NCI-H748 (cell line): ENCODE measurements around the gene PRKRA.
"Not testable (repeated sequence)": the region's sequence is repeated elsewhere in the genome, so short reads cannot be mapped to it uniquely, and the experiment has no call there.

Experiments used
- DNase-seq: peaks from one replicate; lab custom pipeline; 2025; ENCODE audit not compliant: unreplicated experiment; lab: John Stamatoyannopoulos, UW

PRKRA gene

DNA sequence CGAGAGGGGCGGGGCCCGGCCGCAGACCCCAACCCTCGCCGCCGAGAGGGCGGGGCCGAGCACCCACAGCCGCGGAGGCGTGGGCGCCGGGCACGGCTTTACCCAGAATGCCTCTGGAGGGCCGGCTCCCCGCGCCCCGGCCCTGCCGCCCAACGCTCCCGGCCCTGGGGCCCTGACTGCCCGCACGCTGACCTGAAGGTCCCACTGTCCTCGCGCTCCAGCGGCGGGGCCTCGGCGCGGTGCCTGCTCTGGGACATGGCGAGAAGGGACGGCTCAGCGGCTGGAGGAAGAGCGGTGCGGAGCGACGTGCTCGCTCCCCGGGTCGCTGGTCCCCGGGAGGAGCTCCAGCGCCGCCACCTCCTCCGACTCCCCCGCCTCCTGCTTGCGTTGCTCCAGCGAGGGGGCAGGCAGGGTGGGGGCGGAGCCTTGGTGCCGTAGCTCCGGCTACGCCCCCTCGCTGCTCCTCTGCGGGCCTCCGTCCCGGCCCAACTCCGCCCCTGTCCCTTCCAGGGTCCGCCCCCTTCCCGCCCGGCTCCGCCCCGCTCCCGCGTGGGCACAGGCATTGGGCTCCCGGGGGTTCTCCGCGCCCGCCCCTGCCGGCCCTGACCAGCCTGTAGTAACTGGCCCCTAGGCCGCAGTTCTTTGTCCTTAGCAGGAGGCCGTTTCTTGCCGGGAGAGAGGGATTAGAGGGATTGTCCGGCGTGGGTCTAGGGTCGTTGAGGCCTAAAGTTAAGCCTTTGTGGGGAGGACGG lies at the start of gene PRKRA, which contains the start of gene PJVK:
Gene PRKRA, minus strand, starts transcription at position 402 of the 752 bp plus-strand sequence. Its CDS starts 145 bp downstream, at position 257.
Gene PJVK, plus strand, starts transcription at position 605 of the 752 bp plus-strand sequence. CDS start 2,032 bp downstream, outside the sequence.
- peak; percentile 96 for DNase-seq

DNA sequence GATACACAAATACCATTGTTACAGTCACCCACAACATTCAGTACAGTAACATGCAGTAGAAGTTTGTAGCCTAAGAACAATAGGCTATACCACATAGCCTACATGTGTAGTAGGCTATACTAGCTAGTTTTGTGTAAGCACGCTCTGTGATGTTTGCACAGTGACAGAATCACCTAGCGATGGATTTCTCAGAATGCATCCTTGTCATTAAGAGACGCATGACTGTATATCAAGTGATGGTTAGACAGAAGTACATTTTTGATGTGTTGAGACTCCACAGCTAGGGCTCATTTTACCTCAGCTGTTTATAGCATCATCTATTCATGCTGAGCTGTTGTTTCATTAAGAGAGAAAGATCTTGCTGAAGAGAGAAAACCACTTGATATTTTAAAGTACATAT lies 48.7 kb upstream of the PRKRA start:
- no peak for DNase-seq

DNA sequence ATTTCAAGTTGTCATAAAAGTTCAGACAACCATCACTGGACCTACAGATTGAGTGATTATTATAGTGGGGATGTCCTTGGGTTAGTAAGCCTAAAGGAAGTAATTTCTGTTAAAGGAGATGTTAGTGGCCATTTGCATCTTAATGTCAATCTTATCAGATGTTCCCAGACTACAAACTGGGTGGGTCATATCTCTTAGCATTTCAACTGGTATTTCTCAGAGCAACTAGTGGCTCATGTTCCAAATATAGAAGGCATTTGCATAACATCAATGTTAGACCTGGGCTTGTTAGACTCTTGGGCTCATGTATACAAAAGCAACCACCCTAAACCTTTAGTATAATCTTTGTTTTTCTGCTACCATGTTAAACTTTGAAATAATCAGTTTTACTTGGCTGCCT lies 47.2 kb upstream of the PRKRA start:
- DNase-seq, result no peak

DNA sequence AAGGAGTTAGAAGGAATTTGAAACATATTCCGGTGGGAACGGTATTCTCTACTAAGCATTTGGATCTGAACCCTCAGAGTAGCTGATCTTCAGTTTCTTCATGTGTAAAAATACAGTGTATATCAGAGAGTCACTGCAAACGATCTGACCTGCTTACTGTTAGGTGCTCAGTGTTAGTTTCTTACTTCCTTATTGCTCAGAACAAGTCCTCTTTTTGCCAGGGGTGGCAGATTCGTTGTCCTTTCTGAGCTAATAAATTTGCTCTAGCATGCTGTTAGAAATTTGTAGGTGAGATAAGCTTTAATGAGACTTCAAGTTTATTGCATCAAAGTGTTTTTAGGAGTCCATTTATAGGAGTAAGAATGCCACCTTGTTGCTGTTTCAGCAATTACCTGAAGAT lies 45.1 kb upstream of the PRKRA start:
- no peak for DNase-seq

DNA sequence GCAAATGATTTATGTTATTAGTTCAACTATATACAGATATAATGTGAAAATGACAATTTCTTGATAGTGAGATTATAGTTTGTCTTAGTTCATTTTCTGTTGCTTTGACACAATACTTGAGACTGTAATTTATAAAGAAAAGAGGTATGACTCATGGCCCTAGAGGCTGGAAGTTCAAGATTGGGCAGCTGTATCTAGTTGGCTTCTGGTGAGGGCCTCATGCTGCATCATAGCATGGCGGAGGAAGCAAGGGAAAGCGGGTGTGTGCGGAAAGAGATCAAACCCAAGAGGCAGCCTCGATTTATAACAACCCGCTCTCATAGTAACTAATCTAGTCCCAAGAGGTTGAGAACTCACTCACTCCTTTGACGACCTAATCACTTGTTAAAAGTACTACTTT lies 40.6 kb upstream of the PRKRA start:
- DNase-seq, result no peak

DNA sequence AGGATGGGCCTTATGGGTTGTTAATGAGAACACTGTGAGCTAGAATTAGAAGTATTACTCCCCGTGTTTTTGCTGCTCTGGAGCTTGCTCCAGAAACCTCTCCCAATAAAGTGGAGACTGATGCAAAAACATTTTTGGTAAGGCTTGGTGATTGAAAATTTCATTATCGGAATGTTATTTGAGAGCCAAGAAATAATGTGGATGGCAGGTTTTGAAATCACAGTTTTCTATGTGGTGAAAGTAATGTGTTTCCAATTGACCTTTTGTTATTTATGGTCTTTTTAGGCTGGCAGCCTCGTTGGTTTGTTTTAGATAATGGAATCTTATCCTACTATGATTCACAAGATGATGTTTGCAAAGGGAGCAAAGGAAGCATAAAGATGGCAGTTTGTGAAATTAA lies 34.4 kb upstream of the PRKRA start:
- DNase-seq, result no peak

DNA sequence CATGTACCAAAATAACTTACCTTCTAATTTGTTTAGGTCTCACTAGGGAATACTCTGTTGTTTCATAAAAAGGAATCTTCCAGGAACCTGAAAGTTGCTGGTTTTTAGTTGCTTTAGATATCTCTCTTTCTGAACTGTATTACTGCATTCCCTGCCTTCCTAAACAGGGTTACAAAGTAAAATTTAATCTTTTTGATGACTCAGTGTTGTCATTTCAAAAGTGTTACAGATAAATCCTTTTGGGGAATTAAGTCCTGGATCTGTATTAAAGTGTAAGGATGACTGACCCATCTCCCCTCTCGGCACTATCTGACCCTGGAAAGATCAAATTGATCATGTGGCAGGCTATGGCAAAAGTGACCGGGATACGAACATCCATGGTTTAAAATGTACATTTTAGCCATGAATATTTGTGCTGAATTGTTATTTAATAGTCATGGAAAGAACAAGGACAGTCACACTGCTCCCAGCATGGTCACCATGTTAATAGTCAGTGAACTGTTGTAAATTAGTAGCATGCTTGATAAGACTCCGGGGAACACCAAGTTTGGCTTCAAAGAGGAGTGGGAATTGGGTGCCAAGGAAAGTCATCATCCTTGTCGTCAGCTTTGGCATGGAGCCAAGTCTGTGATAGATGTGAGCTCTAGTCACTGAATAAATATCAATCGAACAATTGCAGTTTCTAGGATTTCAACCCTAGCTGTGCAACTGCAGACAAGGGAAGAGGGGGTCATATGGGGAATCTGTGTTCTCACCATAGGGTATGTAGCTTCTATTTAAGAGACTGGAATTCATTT lies 33.5 kb upstream of the PRKRA start:
- peak; percentile 86 for DNase-seq

DNA sequence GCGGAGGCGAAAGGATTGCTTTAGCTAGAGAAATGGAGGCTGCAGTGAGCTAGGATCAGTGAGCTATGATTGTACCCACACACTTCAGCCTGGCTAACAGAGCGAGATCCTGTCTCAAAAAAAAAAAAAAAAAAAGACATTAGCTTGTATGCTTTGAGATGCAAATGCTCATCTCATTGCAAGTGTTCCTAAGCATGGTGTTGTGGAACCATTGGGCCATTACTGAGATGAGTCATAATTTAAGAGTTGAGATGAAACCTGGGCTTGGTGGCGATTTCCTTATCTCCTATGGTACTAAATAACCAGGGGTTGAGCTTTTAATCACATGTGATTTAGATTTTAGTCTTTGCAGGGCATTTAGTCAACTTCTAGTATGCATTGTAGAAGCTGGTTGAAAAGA lies 31.5 kb upstream of the PRKRA start:
- no peak for DNase-seq

DNA sequence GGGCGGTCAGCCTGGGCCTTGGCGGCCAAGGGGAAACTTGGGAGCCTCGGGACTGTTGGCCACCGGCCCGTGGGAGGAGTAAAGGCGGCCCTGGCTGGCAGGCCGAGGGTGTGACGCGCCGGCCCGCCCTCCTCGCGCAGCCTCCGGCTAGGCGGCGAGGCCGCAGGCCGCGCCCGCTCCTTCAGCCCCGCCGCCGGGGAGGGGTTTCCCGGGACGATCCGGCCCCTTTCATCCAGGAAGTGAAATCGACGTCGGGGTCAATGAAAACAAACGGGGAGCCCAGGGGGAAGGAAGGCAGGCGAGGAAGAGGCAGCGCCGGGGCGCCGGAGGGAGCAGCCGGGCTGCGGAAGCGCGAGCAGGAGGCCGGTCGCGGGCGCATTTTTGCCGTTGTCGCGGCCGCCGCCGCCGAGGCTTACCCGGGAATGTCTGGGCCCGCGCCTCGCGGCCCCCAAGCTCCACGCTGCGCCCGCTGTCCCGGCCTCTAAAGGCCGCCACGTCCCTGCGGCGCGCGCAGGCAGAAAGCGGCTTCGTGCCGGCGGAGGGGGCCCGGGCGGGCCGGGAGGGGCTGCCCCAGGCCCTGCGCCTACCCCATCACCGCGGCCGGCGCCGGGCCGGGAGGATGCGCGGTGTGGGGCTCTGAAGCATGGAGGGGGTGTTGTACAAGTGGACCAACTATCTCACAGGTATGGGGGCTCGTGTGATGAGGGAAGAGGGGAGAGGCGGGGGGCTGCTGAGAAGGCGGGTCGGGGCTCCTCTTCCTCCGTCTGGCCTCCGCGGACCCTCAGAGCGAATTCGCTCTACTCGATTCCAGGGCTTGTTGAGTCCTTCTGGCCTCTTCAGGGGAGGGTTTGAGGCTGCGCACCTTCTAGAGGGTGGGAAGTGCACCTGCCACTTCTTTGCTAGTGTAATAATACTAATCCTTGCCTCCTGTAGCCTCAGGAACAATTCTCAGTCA lies 29.5 kb upstream of the PRKRA start, which contains the start of gene PLEKHA3:
Gene PLEKHA3, plus strand, starts transcription at position 231 of the 955 bp plus-strand sequence. Its CDS starts 413 bp downstream, at position 644.
- DNase-seq, result peak; percentile 95

DNA sequence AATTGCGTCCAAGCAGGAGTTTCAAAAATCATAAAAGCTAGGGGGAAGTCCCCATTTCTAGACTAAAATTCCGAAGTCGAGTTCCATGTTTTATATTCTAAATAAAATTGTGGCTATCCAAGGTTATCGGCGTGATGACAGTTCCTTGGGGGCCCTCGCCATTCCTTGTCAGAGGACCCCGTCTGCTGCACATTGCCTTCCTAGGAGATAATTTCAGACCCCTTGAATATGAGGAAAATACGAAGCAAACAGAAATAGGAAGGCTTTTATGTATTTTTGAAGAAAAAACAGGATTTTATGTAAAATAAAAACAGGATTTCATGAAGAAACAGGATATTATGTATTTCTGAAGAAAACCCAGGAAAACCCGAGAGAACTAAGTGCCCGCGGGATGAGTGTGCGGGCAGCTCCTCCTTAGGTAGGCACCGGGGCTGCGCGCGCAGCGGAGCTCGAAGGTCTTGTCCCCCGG lies 28.8 kb upstream of the PRKRA start:
- no peak for DNase-seq

DNA sequence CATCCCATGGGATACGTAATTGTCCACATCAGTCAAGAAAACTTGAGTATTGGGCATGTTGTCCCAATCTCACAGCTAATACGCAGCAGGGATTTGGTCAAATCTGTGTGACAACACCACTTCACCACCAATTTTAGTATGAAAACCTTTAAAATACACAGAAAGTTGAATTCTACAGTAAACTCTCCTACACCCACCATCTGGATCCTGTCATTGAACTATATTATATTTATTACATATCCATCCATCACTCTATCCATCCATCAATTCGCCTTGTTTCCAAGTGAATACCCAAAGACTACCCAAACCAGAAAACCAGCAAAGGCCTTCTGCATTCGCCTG lies 28.3 kb upstream of the PRKRA start:
- DNase-seq, result no peak

DNA sequence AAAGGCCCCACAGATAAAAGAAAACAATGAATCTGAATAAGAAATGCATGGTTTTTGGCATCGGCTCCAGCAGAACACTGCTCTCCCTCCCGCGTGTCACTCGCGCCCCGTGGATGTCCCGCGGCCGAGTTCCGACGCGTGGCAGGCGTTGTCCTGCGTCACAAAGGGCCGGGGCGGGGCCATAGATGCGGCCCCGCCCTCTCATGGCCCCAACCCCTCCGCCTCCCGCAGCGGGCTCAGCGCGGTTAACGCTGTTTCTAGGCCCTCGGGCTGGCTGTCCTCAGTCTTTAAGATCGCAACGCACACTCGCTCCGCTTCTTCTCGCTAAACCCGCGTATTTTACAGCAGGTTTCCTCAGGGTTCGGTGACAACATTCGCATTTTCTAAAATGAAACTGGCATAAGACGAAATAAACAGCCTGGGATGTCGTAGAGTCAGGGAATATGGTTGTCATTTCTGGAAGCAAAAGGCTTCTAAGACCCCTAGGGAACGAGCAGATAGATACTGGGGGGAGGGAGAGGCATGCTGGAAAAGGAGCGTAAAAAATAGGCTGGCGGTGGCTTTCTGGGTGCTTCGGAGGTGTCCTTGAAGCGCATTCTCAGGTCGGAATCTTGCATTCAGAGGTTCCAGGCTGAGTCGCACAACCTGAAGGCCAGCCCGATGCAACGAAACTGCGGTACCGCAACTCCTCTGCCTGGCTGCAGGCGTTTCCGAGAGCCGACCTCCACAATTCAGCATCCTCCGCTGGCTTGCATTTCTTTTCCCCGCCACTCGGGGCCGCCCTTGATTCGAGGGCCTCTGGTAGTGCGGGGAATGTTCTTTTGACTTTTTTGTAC lies 27.7 kb upstream of the PRKRA start, which contains the start of gene FKBP7:
Gene FKBP7, minus strand, starts transcription at position 162 of the 836 bp plus-strand sequence. Its CDS starts 101 bp downstream, at position 61.
- peak; percentile 91 for DNase-seq

DNA sequence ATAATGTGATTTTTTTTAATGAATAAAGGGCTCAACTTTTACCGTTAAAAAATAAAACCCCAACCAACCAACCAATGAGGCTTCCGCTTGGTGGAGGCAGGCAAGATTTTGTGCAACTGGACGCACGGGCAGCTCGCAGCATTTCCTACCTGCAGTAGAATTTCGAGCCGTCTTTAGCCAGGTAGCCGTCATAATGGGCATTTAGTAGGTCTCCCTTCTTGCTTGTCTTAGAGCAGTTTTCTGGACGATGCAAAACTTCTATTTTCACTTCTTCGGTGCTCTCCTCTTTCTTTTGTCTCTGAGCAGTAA lies 27.1 kb upstream of the PRKRA start:
- DNase-seq, result peak; percentile 67

DNA sequence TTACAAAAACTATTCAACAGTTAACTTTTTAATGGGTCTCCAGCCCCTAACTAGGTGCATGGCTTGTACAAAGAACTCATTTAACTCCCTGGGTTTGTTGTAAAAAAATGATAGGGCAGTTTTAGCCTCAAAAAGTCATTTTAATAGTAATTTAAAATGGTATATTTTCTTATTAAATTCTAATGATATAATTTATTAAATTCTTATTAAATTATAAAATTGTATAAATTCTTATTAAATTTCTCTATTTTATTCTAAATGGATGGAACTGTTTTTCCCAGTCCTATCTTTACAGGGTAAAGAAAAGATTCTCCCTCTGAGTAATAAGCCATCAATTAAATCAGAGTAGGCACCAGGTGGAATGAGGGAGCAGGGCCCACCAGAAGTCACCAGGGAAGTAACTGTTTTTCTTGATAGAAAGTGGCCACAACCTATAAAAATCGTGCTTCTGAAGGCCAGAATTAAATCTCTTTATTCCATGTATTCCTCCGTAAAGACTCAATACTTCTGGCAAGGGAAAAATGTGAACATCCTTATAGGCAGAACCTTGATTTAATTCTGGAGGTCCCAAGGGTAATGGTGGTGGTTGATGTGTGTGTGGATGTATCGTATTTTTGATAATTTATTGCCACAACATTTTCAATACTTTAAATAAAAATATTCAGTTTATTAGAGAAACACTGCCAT lies 26.6 kb upstream of the PRKRA start:
- peak; percentile 18 for DNase-seq

DNA sequence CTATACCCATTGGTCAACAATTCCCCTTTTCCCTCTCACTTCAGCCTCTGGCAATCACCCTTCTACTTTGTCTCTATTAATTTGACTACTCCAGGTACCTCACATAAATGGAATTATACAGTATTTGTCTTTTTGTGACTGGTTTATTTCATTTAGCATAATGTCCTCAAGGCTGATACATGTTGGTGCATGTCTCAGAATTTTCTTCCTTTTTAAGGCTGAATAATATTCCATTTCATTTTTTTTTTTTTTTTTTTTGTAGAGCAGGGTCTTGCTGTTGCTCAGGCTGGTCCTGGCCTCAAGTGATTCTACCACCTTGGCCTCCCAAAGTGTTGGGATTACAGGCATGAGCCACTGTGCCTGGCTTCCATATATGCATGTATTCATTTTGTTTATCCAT lies 25.5 kb upstream of the PRKRA start:
- DNase-seq, result no peak

DNA sequence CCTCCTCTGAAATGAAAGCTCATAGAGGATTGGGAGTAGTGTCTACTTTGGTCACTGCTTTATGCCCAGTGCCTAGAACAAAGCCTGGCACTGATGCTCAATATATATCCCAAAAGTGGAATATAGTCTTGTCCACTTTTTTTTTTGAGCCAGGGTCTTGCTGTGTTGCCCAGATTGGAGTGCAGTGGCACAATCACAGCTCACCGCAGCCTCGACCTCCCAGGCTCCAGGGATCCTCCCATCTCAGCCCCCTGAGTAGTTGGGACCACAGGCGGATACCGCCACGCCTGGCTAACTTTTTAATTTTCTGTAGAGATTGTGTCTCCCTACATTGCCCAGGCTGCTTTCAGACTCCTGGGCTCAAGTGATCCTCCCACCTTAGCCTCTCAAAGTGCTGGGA lies 23.6 kb upstream of the PRKRA start:
- no peak for DNase-seq

DNA sequence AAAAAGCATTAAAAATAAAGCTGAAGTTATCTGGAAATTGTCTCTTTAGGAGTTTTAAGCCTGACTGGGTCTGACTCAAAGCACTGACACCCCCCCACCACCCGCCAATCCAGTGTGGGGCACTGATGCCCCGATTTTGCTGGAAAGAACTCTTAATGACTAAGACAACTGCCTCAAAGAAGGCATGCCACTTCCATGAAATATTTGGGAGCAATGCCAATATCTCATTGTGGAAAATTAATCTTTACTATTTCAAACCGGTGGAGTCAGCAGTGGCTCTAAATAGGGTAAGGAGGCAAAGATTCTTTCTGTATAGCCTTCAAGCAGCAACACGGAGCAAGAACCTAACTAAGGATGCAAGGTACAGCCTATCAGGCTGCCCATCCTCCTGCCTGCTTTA lies 23.0 kb upstream of the PRKRA start:
- DNase-seq, result no peak

DNA sequence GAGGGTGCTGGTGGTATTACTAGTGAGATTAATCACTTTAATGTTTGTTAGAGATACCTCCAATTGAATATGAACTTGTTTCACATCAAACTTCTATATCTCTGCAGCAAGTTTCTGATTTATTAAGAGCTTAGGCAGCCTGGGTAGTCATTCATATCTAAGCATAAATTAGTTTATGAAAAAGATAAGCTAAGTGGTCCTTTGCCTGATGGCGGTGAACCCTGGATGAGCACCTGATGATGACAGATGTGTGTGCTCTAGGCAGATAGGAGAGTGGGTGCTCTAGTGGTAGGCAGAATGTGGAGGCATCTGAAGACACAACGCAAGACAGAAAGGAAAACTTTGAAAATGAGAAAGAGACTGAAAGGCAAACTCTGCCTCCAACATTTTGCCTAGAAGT lies 22.4 kb upstream of the PRKRA start:
- no peak for DNase-seq

DNA sequence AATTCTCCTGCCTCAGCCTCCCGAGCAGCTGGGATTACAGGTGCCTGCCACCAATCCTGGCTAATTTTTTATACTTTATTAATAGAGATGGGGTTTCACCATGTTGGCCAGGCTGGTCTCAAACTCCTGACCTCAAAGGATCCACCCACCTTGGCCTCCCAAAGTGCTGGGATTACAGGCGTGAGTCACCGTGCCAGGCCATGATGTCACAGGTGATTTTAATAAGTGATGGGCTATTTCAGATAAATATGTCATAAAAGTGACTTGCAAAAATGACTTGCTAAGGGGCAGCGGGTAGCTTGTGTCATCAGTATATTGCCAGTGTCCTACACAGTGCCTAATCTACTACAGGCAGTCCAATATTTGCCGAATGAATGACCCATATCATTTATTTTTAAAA lies 20.3 kb upstream of the PRKRA start:
- not testable (repeated sequence) for DNase-seq
